ENCODE measurements around the gene OR52N5. TPM values are rescaled to one million over a fixed set of nuclear protein-coding genes. Genes with fewer than 3 reads are reported as not detected.

OR52N5 gene
- total and polyA plus RNA-seq, 2 experiments from 2014 or later: 0.06 TPM; not detected in 1

GRCh38 chr11:5737670-5738392 is 45.3 kb downstream of the OR52N5 start:
- Histone ChIP-seq H3K4me3 (no peak overlapping the region), H3K4me1 (ENCODE audit: low read depth) (no peaks in the 10 kb centered on the region), H3K27ac (no peak overlapping the region), H3K27me3 (peaks cover 5% of the 10 kb centered on the region), H3K36me3 (no peaks in the 10 kb centered on the region), H3K9me3 (ENCODE audit: low read depth) (no peaks in the 10 kb centered on the region)
- DNase-seq (ENCODE audit: low read depth in 1 of 2, low spot score in 1 of 2): no peak
- TF ChIP-seq CTCF (IDR thresholded peaks at IDR 0.05; ENCODE audit: low read depth, low read length): no peak

- Histone ChIP-seq H3K9me3 (ENCODE audit: low read depth) (no peaks in the 10 kb centered on the region), H3K36me3 (no peaks in the 10 kb centered on the region), H3K4me1 (ENCODE audit: low read depth) (no peaks in the 10 kb centered on the region), H3K27me3 (peaks cover 5% of the 10 kb centered on the region), H3K27ac (no peak overlapping the region), H3K4me3 (no peak overlapping the region)
- peak in 1 of 2 donors; percentile 40 for DNase-seq (ENCODE audit: low read depth in 1 of 2, low spot score in 1 of 2)
- TF ChIP-seq CTCF (IDR thresholded peaks at IDR 0.05; ENCODE audit: low read depth, low read length): no peak
Measured at GRCh38 chr11:5737091-5737490, 46.1 kb downstream of the OR52N5 start.

- TF ChIP-seq CTCF (IDR thresholded peaks at IDR 0.05; ENCODE audit: low read depth, low read length): no peak
- peaks cover 5% of the 10 kb centered on the region for H3K27me3 ChIP-seq
- no peak for DNase-seq (ENCODE audit: low read depth in 1 of 2, low spot score in 1 of 2)
- no peaks in the 10 kb centered on the region for H3K4me1 ChIP-seq (ENCODE audit: low read depth)
- H3K9me3 ChIP-seq (ENCODE audit: low read depth): no peaks in the 10 kb centered on the region
- no peak within 1 kb of the TSS for H3K27ac ChIP-seq
- H3K36me3 ChIP-seq: no peaks in the 10 kb centered on the region
- H3K4me3 ChIP-seq: no peak within 1 kb of the TSS
Measured at GRCh38 chr11:5736396-5736795, 46.8 kb downstream of the OR52N5 start, which contains the start of gene OR56B1. Gene OR56B1 (plus strand): TSS chr11:5736448. CDS start chr11:5736517, 69 bp downstream.

- Histone ChIP-seq H3K4me1 (ENCODE audit: low read depth) (no peaks in the 10 kb centered on the region), H3K27ac (no peak overlapping the region), H3K27me3 (no peaks in the 10 kb centered on the region), H3K9me3 (ENCODE audit: low read depth) (no peaks in the 10 kb centered on the region), H3K4me3 (no peak overlapping the region), H3K36me3 (no peaks in the 10 kb centered on the region)
- no peak for DNase-seq (ENCODE audit: low read depth in 1 of 2, low spot score in 1 of 2)
- TF ChIP-seq CTCF (IDR thresholded peaks at IDR 0.05; ENCODE audit: low read depth, low read length): no peak
Measured at GRCh38 chr11:5727691-5728090, 55.5 kb downstream of the OR52N5 start.

GRCh38 chr11:5726351-5726750 is 56.8 kb downstream of the OR52N5 start:
- Histone ChIP-seq H3K27me3 (no peaks in the 10 kb centered on the region), H3K27ac (no peak overlapping the region), H3K9me3 (ENCODE audit: low read depth) (no peaks in the 10 kb centered on the region), H3K4me3 (no peak overlapping the region), H3K36me3 (no peaks in the 10 kb centered on the region), H3K4me1 (ENCODE audit: low read depth) (no peaks in the 10 kb centered on the region)
- no peak for TF ChIP-seq CTCF (IDR thresholded peaks at IDR 0.05; ENCODE audit: low read depth, low read length)
- DNase-seq (ENCODE audit: low read depth in 1 of 2, low spot score in 1 of 2): no peak

Other genes with a start within 250 kb of the OR52N5 start
- gene OR52H1, start 234.8 kb downstream of the OR52N5 start, total RNA-seq: 0.46 and 0.83 TPM in 2 replicates
- 0.43 TPM in 1 of 2 replicates, not detected in the other for gene OR52H1, start 234.8 kb downstream of the OR52N5 start, polyA plus RNA-seq
- gene OR52B6, start 202.5 kb downstream of the OR52N5 start, total RNA-seq: not detected in 2 replicates
- gene OR52B6, start 202.5 kb downstream of the OR52N5 start, polyA plus RNA-seq: 0.52 TPM in 1 of 2 replicates, not detected in the other
- 5.5 and 11.4 TPM in 2 replicates for gene TRIM6, start 186.7 kb downstream of the OR52N5 start, total RNA-seq
- 4.3 and 10.8 TPM in 2 replicates for gene TRIM6, start 186.7 kb downstream of the OR52N5 start, polyA plus RNA-seq
- 0.81 and 2.4 TPM in 2 replicates for gene TRIM34, start 158.4 kb downstream of the OR52N5 start, total RNA-seq
- 1.6 and 2.4 TPM in 2 replicates for gene TRIM34, start 158.4 kb downstream of the OR52N5 start, polyA plus RNA-seq
- gene TRIM5, start 98.3 kb downstream of the OR52N5 start, total RNA-seq: 13.4 and 18.0 TPM in 2 replicates
- 12.6 and 19.9 TPM in 2 replicates for gene TRIM5, start 98.3 kb downstream of the OR52N5 start, polyA plus RNA-seq
- 0.07 TPM in 1 of 2 replicates, not detected in the other for gene TRIM22, start 93.6 kb downstream of the OR52N5 start, total RNA-seq
- gene TRIM22, start 93.6 kb downstream of the OR52N5 start, polyA plus RNA-seq: 0.32 and 1.3 TPM in 2 replicates
- gene OR56B1, start 46.9 kb downstream of the OR52N5 start, total RNA-seq: not detected in 2 replicates
- gene OR56B1, start 46.9 kb downstream of the OR52N5 start, polyA plus RNA-seq: not detected in 2 replicates
- not detected in 2 replicates for gene OR52N4, start 29.1 kb downstream of the OR52N5 start, total RNA-seq
- not detected in 2 replicates for gene OR52N4, start 29.1 kb downstream of the OR52N5 start, polyA plus RNA-seq
- not detected in 2 replicates for gene OR52N1, start 7.9 kb upstream of the OR52N5 start, total RNA-seq
- not detected in 2 replicates for gene OR52N1, start 7.9 kb upstream of the OR52N5 start, polyA plus RNA-seq
- not detected in 2 replicates for gene OR52N2, start 25.6 kb upstream of the OR52N5 start, total RNA-seq
- gene OR52N2, start 25.6 kb upstream of the OR52N5 start, polyA plus RNA-seq: not detected in 2 replicates
- gene OR52E6, start 58.5 kb upstream of the OR52N5 start, total RNA-seq: not detected in 2 replicates
- gene OR52E6, start 58.5 kb upstream of the OR52N5 start, polyA plus RNA-seq: not detected in 2 replicates
- 0.21 and 0.71 TPM in 2 replicates for gene OR52E8, start 74.3 kb upstream of the OR52N5 start, total RNA-seq
- gene OR52E8, start 74.3 kb upstream of the OR52N5 start, polyA plus RNA-seq: not detected in 2 replicates
- not detected in 2 replicates for gene OR52E4, start 97.3 kb upstream of the OR52N5 start, total RNA-seq
- gene OR52E4, start 97.3 kb upstream of the OR52N5 start, polyA plus RNA-seq: not detected in 2 replicates
- gene OR52E5, start 109.9 kb upstream of the OR52N5 start, total RNA-seq: not detected in 2 replicates
- gene OR52E5, start 109.9 kb upstream of the OR52N5 start, polyA plus RNA-seq: not detected in 2 replicates
- not detected in 2 replicates for gene OR56A3, start 158.9 kb upstream of the OR52N5 start, total RNA-seq
- gene OR56A3, start 158.9 kb upstream of the OR52N5 start, polyA plus RNA-seq: not detected in 2 replicates
- not detected in 2 replicates for gene OR56A5, start 185.1 kb upstream of the OR52N5 start, total RNA-seq
- gene OR56A5, start 185.1 kb upstream of the OR52N5 start, polyA plus RNA-seq: not detected in 2 replicates
- 1.8 TPM in 1 of 2 replicates, not detected in the other for gene OR52L1, start 203.6 kb upstream of the OR52N5 start, total RNA-seq
- gene OR52L1, start 203.6 kb upstream of the OR52N5 start, polyA plus RNA-seq: not detected in 2 replicates
- not detected in 2 replicates for gene OR56A4, start 223.6 kb upstream of the OR52N5 start, total RNA-seq
- not detected in 2 replicates for gene OR56A4, start 223.6 kb upstream of the OR52N5 start, polyA plus RNA-seq
- 0.18 TPM in 1 of 2 replicates, not detected in the other for gene OR56A1, start 247.4 kb upstream of the OR52N5 start, total RNA-seq
- gene OR56A1, start 247.4 kb upstream of the OR52N5 start, polyA plus RNA-seq: 0.10 TPM in 1 of 2 replicates, not detected in the other